NCI-H69 (cell line): ENCODE data around the gene CSMD2.

Source experiments
- DNase-seq: peaks from one replicate; lab custom pipeline; 2025; lab: John Stamatoyannopoulos, UW

The CSMD2 gene

GRCh38 chr1:33601751-33602150 lies 563.3 kb downstream of the CSMD2 start:
- no peak for DNase-seq

- DNase-seq = peak; percentile 14
Measured at GRCh38 chr1:33599516-33600115, 565.4 kb downstream of the CSMD2 start.

- DNase-seq = no peak
Measured at GRCh38 chr1:33588726-33589125, 576.3 kb downstream of the CSMD2 start.

- DNase-seq = no peak
Measured at GRCh38 chr1:33586795-33587194, 578.2 kb downstream of the CSMD2 start.

GRCh38 chr1:33586106-33586505 lies 578.9 kb downstream of the CSMD2 start:
- DNase-seq = no peak

GRCh38 chr1:33583567-33583966 lies 581.5 kb downstream of the CSMD2 start:
- no peak for DNase-seq

- peak; percentile 12 for DNase-seq
Measured at GRCh38 chr1:33578557-33579448, 586.2 kb downstream of the CSMD2 start.

- DNase-seq = no peak
Measured at GRCh38 chr1:33577663-33578062, 587.4 kb downstream of the CSMD2 start.

- no peak for DNase-seq
Measured at GRCh38 chr1:33576821-33577599, 588.0 kb downstream of the CSMD2 start.

GRCh38 chr1:33575324-33575879 lies 589.6 kb downstream of the CSMD2 start:
- DNase-seq = no peak

- DNase-seq = no peak
Measured at GRCh38 chr1:33573661-33574060, 591.4 kb downstream of the CSMD2 start.

GRCh38 chr1:33572387-33572786 lies 592.6 kb downstream of the CSMD2 start:
- no peak for DNase-seq

- no peak for DNase-seq
Measured at GRCh38 chr1:33569331-33569730, 595.7 kb downstream of the CSMD2 start.

- no peak for DNase-seq
Measured at GRCh38 chr1:33563699-33564098, 601.3 kb downstream of the CSMD2 start.

GRCh38 chr1:33562563-33562962 lies 602.5 kb downstream of the CSMD2 start:
- DNase-seq = no peak

- no peak for DNase-seq
Measured at GRCh38 chr1:33561576-33561975, 603.5 kb downstream of the CSMD2 start.

- DNase-seq = no peak
Measured at GRCh38 chr1:33560680-33561079, 604.4 kb downstream of the CSMD2 start.

- DNase-seq = no peak
Measured at GRCh38 chr1:33548721-33549120, 616.3 kb downstream of the CSMD2 start.

- DNase-seq = no peak
Measured at GRCh38 chr1:33548319-33548718, 616.7 kb downstream of the CSMD2 start.

GRCh38 chr1:33547576-33547975 lies 617.5 kb downstream of the CSMD2 start:
- no peak for DNase-seq

GRCh38 chr1:33541966-33542365 lies 623.1 kb downstream of the CSMD2 start:
- DNase-seq = no peak

GRCh38 chr1:33537885-33538284 lies 627.1 kb downstream of the CSMD2 start:
- DNase-seq = no peak
